Activated CD8-positive, alpha-beta T cell treated with anti-CD3 and anti-CD28 coated beads for 36 hours (primary cell): ENCODE results near the gene TCERG1. TPM values are rescaled to one million over a fixed set of nuclear protein-coding genes. Genes with fewer than 3 reads are reported as not detected.

Experiments used
- ATAC-seq: fragments of 200-7000 bp; cut with Tn5 transposase; one replicate; pipeline ENCODE4 v1.10.0; 2021; ENCODE audit warnings: mild to moderate bottlenecking, moderate library complexity
- CTCF ChIA-PET: fragments of 350-600 bp; sonication (Branson Sonifier 250); formaldehyde crosslinking; loops from one replicate; lab custom pipeline; 2021; ENCODE audit warnings: antibody characterized with exemption; lab: Charles Lee
- POLR2A ChIA-PET: fragments of 350-600 bp; sonication (Branson Sonifier 250); formaldehyde crosslinking; loops from one replicate; lab custom pipeline; 2021; ENCODE audit warnings: antibody characterized with exemption; lab: Charles Lee
- DNase-seq: peaks from one replicate; pipeline ENCODE4 v3.0.0-alpha.2; 2020
- H3K27ac Mint-ChIP-seq: one replicate; pipeline ENCODE4 v1.8.0; 2021; ENCODE audit warnings: mild to moderate bottlenecking, mixed read lengths
- H3K27me3 Mint-ChIP-seq: one replicate; pipeline ENCODE4 v1.8.0; 2021; ENCODE audit warnings: mixed read lengths
- H3K36me3 Mint-ChIP-seq: one replicate; pipeline ENCODE4 v1.8.0; 2021; ENCODE audit warnings: low read depth, mixed read lengths
- H3K4me1 Mint-ChIP-seq: one replicate; pipeline ENCODE4 v1.8.0; 2021; ENCODE audit warnings: low read depth, mixed read lengths
- H3K4me3 Mint-ChIP-seq: one replicate; pipeline ENCODE4 v1.8.0; 2021; ENCODE audit warnings: mild to moderate bottlenecking, moderate library complexity, mixed read lengths
- H3K9me3 Mint-ChIP-seq: one replicate; pipeline ENCODE4 v1.8.0; 2021; ENCODE audit warnings: mixed read lengths
- intact Hi-C: fragments of 100-400 bp; cut with micrococcal nuclease; formaldehyde crosslinking; loops from one replicate; pipeline ENCODE4 v1.10.0; 2022
- total RNA-seq, 2 experiments: library from RNA; stranded (reverse); gene quantifications; one replicate each; pipeline ENCODE4 v1.2.3, GENCODE V29; 2021
- TF ChIP-seq, protein P1 (sequence below): fragments of 200-600 bp; IDR thresholded peaks from one replicate; pipeline ENCODE4 v1.8.0; 2022; ENCODE audit warnings: antibody characterized with exemption, mild to moderate bottlenecking

The TCERG1 gene
- total RNA-seq, 2 experiments from 2014 or later, result 116 to 120 TPM

DNA sequence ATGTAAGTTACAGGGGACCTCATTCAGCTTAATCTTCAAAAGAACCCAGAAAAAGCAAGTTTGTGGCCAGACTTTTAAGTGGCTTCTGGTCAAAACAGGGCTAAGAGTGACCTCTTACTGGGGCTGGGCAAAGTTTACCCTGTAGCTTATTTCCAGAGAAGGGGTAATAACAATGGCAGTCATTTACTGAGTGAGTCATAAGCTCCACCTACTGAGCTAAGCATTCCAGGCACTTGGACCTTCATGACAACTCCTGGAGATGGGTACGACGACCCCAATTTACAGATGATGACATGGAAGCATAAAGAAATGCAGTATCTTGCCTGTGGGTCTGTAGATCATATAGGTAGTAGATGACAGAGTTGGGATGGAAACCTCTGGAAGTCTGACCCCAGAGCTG lies 73.6 kb downstream of the TCERG1 start:
- no peak for ATAC-seq
- intact Hi-C loops, result no loop called here
- Mint-ChIP-seq H3K9me3 (no peaks in the 10 kb centered on the region), H3K36me3 (no peaks in the 10 kb centered on the region), H3K4me3 (no peak overlapping the region), H3K27me3 (peaks cover 2% of the 10 kb centered on the region), H3K4me1 (no peaks in the 10 kb centered on the region), H3K27ac (no peak overlapping the region)
- ChIA-PET CTCF (interaction anchor here (1.0 to 3.3 kb wide), 4 partner anchors 12 to 445 kb away, joined by 3 to 34 read pairs (median 4); no protein-coding TSS in a partner anchor), POLR2A (no interaction called here)
- DNase-seq, result no peak
- TF ChIP-seq, protein P1, sequence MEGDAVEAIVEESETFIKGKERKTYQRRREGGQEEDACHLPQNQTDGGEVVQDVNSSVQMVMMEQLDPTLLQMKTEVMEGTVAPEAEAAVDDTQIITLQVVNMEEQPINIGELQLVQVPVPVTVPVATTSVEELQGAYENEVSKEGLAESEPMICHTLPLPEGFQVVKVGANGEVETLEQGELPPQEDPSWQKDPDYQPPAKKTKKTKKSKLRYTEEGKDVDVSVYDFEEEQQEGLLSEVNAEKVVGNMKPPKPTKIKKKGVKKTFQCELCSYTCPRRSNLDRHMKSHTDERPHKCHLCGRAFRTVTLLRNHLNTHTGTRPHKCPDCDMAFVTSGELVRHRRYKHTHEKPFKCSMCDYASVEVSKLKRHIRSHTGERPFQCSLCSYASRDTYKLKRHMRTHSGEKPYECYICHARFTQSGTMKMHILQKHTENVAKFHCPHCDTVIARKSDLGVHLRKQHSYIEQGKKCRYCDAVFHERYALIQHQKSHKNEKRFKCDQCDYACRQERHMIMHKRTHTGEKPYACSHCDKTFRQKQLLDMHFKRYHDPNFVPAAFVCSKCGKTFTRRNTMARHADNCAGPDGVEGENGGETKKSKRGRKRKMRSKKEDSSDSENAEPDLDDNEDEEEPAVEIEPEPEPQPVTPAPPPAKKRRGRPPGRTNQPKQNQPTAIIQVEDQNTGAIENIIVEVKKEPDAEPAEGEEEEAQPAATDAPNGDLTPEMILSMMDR, result no peak

DNA sequence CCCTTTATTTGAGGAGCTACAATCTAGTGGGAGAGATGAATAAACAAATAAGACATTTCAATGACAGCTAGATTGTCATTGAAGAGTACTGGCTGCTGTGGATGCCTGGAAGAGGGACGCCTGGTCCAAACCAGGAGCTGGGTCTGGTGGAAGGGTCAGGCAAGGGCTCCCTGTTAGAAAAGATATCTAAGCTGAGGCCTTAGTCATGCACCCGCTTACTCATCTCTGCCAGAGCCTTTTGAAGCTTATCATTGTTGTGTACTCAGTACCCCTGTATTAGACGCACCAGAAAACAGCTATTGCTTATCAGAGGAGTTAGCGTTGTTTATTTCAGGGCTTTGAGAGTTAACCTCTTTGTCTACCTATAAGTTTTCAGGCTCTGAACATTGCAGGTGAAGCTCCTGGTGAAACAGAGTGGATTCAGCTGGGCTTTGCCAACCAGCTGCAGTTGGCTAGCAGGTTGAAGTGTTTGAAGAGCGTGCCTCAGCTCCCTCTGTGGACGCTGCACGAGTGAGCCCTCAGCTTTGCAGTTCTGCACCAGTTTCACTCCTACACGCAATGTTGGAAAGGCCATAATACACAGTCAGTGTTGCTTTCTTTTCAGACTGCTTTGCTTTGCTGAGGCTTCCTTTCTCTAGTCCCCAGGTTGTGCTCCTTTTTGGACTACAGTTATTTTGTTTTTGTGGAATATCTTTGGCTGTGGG lies 74.4 kb downstream of the TCERG1 start:
- no peak overlapping the region for H3K4me3 Mint-ChIP-seq
- DNase-seq, result no peak
- TF ChIP-seq, protein P1, result no peak
- ATAC-seq, result no peak
- intact Hi-C loops, result no loop called here
- H3K27ac Mint-ChIP-seq, result no peak overlapping the region
- no peaks in the 10 kb centered on the region for H3K9me3 Mint-ChIP-seq
- POLR2A ChIA-PET, result no interaction called here
- H3K4me1 Mint-ChIP-seq, result no peaks in the 10 kb centered on the region
- H3K36me3 Mint-ChIP-seq, result no peaks in the 10 kb centered on the region
- H3K27me3 Mint-ChIP-seq, result peaks cover 2% of the 10 kb centered on the region
- CTCF ChIA-PET, result interaction anchor here (1.2 to 3.3 kb wide), 3 partner anchors 11 to 444 kb away, joined by 3 to 34 read pairs (median 5); no protein-coding TSS in a partner anchor

DNA sequence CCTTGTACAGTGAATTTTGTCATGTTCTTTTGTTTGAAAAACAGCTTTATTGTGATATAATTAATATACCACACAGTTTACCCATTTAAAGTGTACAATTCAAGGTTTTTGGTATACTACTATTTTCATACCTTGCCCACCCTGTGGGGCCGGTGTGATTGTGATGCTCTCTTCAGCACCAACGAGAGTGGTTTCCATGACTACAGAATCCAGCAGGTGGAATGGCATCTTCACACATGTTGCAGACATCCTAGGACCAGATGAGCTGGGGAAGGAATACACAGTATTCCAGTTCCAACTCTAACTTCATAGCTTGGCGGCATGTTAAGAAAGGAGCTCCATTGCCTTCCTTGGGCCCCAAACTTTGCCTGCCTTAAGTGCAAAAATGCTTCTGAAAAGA lies 76.6 kb downstream of the TCERG1 start:
- Mint-ChIP-seq H3K4me3 (no peak overlapping the region), H3K27me3 (peaks cover 4% of the 10 kb centered on the region), H3K27ac (no peak overlapping the region), H3K4me1 (no peaks in the 10 kb centered on the region), H3K36me3 (no peaks in the 10 kb centered on the region), H3K9me3 (no peaks in the 10 kb centered on the region)
- no peak for DNase-seq
- TF ChIP-seq, protein P1, result no peak
- POLR2A ChIA-PET, result no interaction called here
- ATAC-seq, result no peak
- intact Hi-C loops, result no loop called here
- CTCF ChIA-PET, result interaction anchor here (0.9 to 1.5 kb wide), 2 partner anchors 10 to 442 kb away, joined by 3 to 7 read pairs; no protein-coding TSS in a partner anchor

DNA sequence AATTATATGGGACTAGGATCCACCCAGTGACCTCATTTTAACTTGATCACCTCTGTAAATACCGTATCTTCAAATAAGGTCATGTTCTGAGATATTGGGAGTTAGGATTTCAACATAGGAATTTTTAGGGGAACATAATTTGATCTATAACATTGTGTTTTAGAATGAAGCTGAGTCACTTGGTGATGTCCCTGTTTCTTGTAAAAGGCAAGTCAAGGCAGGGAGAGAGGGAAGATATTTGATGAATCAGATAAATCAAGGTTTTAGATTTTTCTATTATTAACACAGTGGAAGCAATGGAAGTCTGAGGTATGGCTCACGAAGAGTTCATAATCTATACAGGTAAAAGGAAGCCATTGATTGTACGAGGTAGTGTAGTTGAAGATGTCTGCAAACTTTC lies 80.7 kb downstream of the TCERG1 start:
- POLR2A ChIA-PET, result interaction anchor here (1.0 kb wide), 1 partner anchor 12 kb away, joined by 3 read pairs; no protein-coding TSS in a partner anchor
- DNase-seq (no peak), ATAC-seq (no peak)
- Mint-ChIP-seq H3K4me3 (no peak overlapping the region), H3K27me3 (peaks cover 3% of the 10 kb centered on the region), H3K36me3 (no peaks in the 10 kb centered on the region), H3K4me1 (no peaks in the 10 kb centered on the region), H3K27ac (no peak overlapping the region), H3K9me3 (no peaks in the 10 kb centered on the region)
- CTCF ChIA-PET, result interaction anchor here (1.4 to 1.7 kb wide), 2 partner anchors 10 to 11 kb away, joined by 3 to 4 read pairs; no protein-coding TSS in a partner anchor
- TF ChIP-seq, protein P1, result no peak
- intact Hi-C loops, result no loop called here

DNA sequence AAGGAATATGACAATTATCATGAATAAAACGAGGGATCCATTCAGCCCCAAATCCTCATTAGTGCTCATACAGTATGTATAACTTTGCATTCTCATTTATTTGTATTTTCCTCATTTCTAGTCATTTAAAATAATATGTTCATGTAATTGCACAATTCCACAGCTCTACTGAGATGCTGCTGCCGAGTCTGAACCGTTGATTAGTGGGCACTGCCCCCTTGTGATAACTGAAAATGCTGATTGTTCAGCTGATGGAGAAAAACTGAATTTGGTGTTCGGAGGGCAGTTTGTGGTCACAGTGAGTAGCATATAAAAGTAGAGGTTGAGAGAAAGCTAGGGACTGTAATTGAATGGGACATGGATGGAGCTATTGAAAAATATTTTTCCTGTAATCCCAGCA lies 81.1 kb downstream of the TCERG1 start:
- Mint-ChIP-seq H3K36me3 (no peaks in the 10 kb centered on the region), H3K4me1 (peaks cover under 1% of the 10 kb centered on the region), H3K27me3 (peaks cover 3% of the 10 kb centered on the region), H3K9me3 (no peaks in the 10 kb centered on the region), H3K4me3 (no peak overlapping the region), H3K27ac (no peak overlapping the region)
- ChIA-PET CTCF (no interaction called here), POLR2A (no interaction called here)
- intact Hi-C loops, result no loop called here
- no peak for ATAC-seq
- TF ChIP-seq, protein P1, result no peak
- no peak for DNase-seq
